DOHH2 (cell line): ENCODE data around the gene TWF2.

Source experiments
- H3F3A ChIP-seq: fragments of 200-600 bp; sonication (generic), shearing (Covaris generic); 2 replicates; pipeline ENCODE4 v1.6.0; 2016; ENCODE audit warnings: antibody characterized with exemption, mild to moderate bottlenecking; ENCODE audit not compliant: control insufficient read depth, insufficient read depth
- H3K27ac ChIP-seq: fragments of 200-600 bp; sonication (generic); 2 replicates; pipeline ENCODE4 v1.5.1; 2014; ENCODE audit warnings: low read depth, mild to moderate bottlenecking, low read length, moderate library complexity
- H3K27me3 ChIP-seq: fragments of 200-600 bp; sonication (generic); 2 replicates; pipeline ENCODE4 v1.6.1; 2014; ENCODE audit warnings: mild to moderate bottlenecking, low read length, mixed read lengths; ENCODE audit not compliant: control insufficient read depth
- H3K36me3 ChIP-seq: fragments of 200-600 bp; sonication (generic); 2 replicates; pipeline ENCODE4 v1.6.1; 2014; ENCODE audit warnings: mild to moderate bottlenecking, low read length, moderate library complexity, mixed read lengths; ENCODE audit not compliant: control insufficient read depth
- H3K4me1 ChIP-seq: fragments of 200-600 bp; sonication (generic); 2 replicates; pipeline ENCODE4 v1.6.1; 2014; ENCODE audit warnings: mild to moderate bottlenecking, low read length, mixed read lengths; ENCODE audit not compliant: control insufficient read depth
- H3K4me2 ChIP-seq: fragments of 200-600 bp; sonication (generic); 2 replicates; pipeline ENCODE4 v1.6.0; 2014; ENCODE audit warnings: mild to moderate bottlenecking, low read length, moderate library complexity
- H3K4me3 ChIP-seq: fragments of 200-600 bp; sonication (generic); 2 replicates; pipeline ENCODE4 v1.5.1; 2014; ENCODE audit warnings: mild to moderate bottlenecking, low read length, mixed read lengths
- H3K79me2 ChIP-seq: fragments of 200-600 bp; sonication (generic); 2 replicates; pipeline ENCODE4 v1.6.1; 2014; ENCODE audit warnings: mild to moderate bottlenecking, low read length, mixed read lengths; ENCODE audit not compliant: control insufficient read depth
- H3K9me2 ChIP-seq: fragments of 200-600 bp; sonication (generic); replicated peaks from 2 replicates; pipeline ENCODE4 v1.6.1; 2014; ENCODE audit warnings: mild to moderate bottlenecking, low read length, mixed read lengths; ENCODE audit not compliant: control insufficient read depth
- H3K9me3 ChIP-seq: fragments of 200-600 bp; sonication (generic); 2 replicates; pipeline ENCODE4 v1.6.1; 2014; ENCODE audit warnings: antibody characterized with exemption, low read length, mixed read lengths; ENCODE audit not compliant: control insufficient read depth, insufficient read depth
- H4K20me1 ChIP-seq: fragments of 200-600 bp; sonication (generic); 2 replicates; pipeline ENCODE4 v1.6.0; 2014; ENCODE audit warnings: low read depth, mild to moderate bottlenecking, antibody characterized with exemption, low read length, moderate library complexity; ENCODE audit not compliant: control insufficient read depth, insufficient read depth
- CTCF ChIP-seq: fragments of 200-600 bp; sonication (generic); IDR thresholded peaks from one replicate; pipeline ENCODE4 v1.5.1; 2014; ENCODE audit warnings: antibody characterized with exemption, mild to moderate bottlenecking, low read depth, low read length; ENCODE audit not compliant: poor library complexity, severe bottlenecking
- EZH2phosphoT487 ChIP-seq: fragments of 200-600 bp; sonication (generic); IDR thresholded peaks from 2 replicates; pipeline ENCODE4 v1.6.1; 2017; ENCODE audit warnings: borderline replicate concordance, mild to moderate bottlenecking, antibody characterized with exemption, low read length, moderate library complexity, mixed read lengths

Gene TWF2

GRCh38 chr3:52200981-52201679, 37.8 kb downstream of the TWF2 start:
- no peaks in the 10 kb centered on the region; the same call in 1 of the 2 replicates for H4K20me1 ChIP-seq
- H3K36me3 ChIP-seq = peaks cover 76% of the 10 kb centered on the region
- H3K4me1 ChIP-seq = peaks cover 43% of the 10 kb centered on the region
- no peaks in the 10 kb centered on the region for H3F3A ChIP-seq
- H3K27me3 ChIP-seq = no peaks in the 10 kb centered on the region
- no peak for TF ChIP-seq CTCF
- no peak for TF ChIP-seq EZH2phosphoT487
- H3K9me2 ChIP-seq = no peaks in the 10 kb centered on the region
- no peak overlapping the region for H3K4me3 ChIP-seq
- H3K27ac ChIP-seq = no peak overlapping the region
- H3K9me3 ChIP-seq = no peaks in the 10 kb centered on the region
- H3K79me2 ChIP-seq = peaks cover 16% of the 10 kb centered on the region
- H3K4me2 ChIP-seq = no peak overlapping the region

GRCh38 chr3:52198643-52199608, 40.0 kb downstream of the TWF2 start:
- H3K9me2 ChIP-seq = no peaks in the 10 kb centered on the region
- TF ChIP-seq EZH2phosphoT487 = no peak
- TF ChIP-seq CTCF = no peak
- no peak overlapping the region; the same call in 1 of the 2 replicates for H3K27ac ChIP-seq
- peak overlapping the region; percentile 97 for H3K4me2 ChIP-seq
- H3K79me2 ChIP-seq = peaks cover 16% of the 10 kb centered on the region
- H4K20me1 ChIP-seq = no peaks in the 10 kb centered on the region; the same call in 1 of the 2 replicates
- H3K4me1 ChIP-seq = peaks cover 43% of the 10 kb centered on the region
- no peaks in the 10 kb centered on the region for H3F3A ChIP-seq
- H3K36me3 ChIP-seq = peaks cover 54% of the 10 kb centered on the region
- H3K9me3 ChIP-seq = no peaks in the 10 kb centered on the region
- no peaks in the 10 kb centered on the region for H3K27me3 ChIP-seq
- peak overlapping the region; percentile 93 for H3K4me3 ChIP-seq

GRCh38 chr3:52197842-52198625, 40.9 kb downstream of the TWF2 start, which contains the start of gene ALAS1:
Gene ALAS1 (plus strand): TSS chr3:52198160. CDS start chr3:52199242, 1,082 bp downstream.
- Histone ChIP-seq H3K27me3 (no peaks in the 10 kb centered on the region), H3K9me2 (no peaks in the 10 kb centered on the region), H3K27ac (peak within 1 kb of the TSS; percentile 22), H3F3A (no peaks in the 10 kb centered on the region), H3K79me2 (peaks cover 16% of the 10 kb centered on the region), H3K4me2 (peak within 1 kb of the TSS; percentile 97), H3K36me3 (peaks cover 45% of the 10 kb centered on the region), H3K9me3 (no peaks in the 10 kb centered on the region), H4K20me1 (no peaks in the 10 kb centered on the region; the same call in 1 of the 2 replicates), H3K4me1 (peaks cover 43% of the 10 kb centered on the region), H3K4me3 (peak within 1 kb of the TSS; percentile 93)
- no peak for TF ChIP-seq CTCF
- TF ChIP-seq EZH2phosphoT487 = no peak
